Measurements from ENCODE around the gene CTPS2. TPM values are rescaled to one million over a fixed set of nuclear protein-coding genes. Genes with fewer than 3 reads are reported as not detected.

Gene CTPS2
- total and polyA plus RNA-seq, 10 of the 15 experiments (the other 5 are each of a cell fraction or from before 2014, with no cell fraction given): 5.9 to 17.8 (median 14.2) TPM

DNA sequence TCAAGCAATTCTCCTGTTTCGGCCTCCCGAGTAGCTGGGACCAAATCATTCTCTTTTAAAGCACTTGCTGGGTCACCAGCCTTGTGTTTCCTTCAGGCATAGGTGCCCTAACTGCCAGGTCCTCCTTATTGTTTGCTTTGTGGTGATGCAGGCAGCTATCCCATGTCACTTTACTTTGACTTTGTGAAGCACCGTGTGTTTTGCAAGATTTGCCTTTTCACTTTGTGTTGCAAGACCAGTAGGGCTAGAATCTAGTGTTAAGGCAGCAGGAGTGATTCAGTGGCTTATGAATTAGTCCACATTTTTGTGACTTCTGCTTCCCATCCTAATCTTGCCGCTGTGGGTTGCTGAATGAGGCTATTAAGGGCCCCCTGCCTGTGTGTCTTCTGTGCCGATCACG, 27.1 kb upstream of the CTPS2 start:
- Histone ChIP-seq H3K9ac (ENCODE audit: control insufficient read depth, insufficient read depth, low read length) (no peak overlapping the region), H4K20me1 (ENCODE audit: control insufficient read depth, insufficient read depth) (no peaks in the 10 kb centered on the region), H3K79me2 (ENCODE audit: control insufficient read depth, insufficient read depth, low read length) (no peaks in the 10 kb centered on the region), H3K27me3 (replicated peaks in 1 of 2; ENCODE audit: control insufficient read depth in 2 of 2, insufficient read depth in 2 of 2, low read length in 1 of 2) (no peaks in the 10 kb centered on the region), H2AFZ (ENCODE audit: control insufficient read depth, low read depth, low read length) (no peak overlapping the region), H3K36me3 (ENCODE audit: control insufficient read depth in 2 of 2, insufficient read depth in 2 of 2, low read length in 1 of 2) (peaks cover 6 to 7% of the 10 kb centered on the region in 2 experiments; a peak in 3 of 4 replicates), H3K9me3 (replicated peaks; ENCODE audit: control insufficient read depth, insufficient read depth, low read length) (no peaks in the 10 kb centered on the region), H3K27ac (ENCODE audit: control insufficient read depth, insufficient read depth) (no peak overlapping the region), H3K4me1 (ENCODE audit: control insufficient read depth, insufficient read depth, low read length) (no peaks in the 10 kb centered on the region), H3K4me3 (no peak overlapping the region), H3K4me2 (ENCODE audit: control insufficient read depth, insufficient read depth) (no peak overlapping the region)
- in situ Hi-C loops (cut with MboI) (no loop called here), intact Hi-C loops (cut with micrococcal nuclease; ENCODE audit: unreplicated experiment) (no loop called here)
- ATAC-seq: no peak
- TF ChIP-seq ZNF687 (IDR thresholded peaks at IDR 0.05) (no peak), SKIL (IDR thresholded peaks at IDR 0.05; ENCODE audit: low read depth, poor library complexity, severe bottlenecking) (no peak), GABPA (IDR thresholded peaks at IDR 0.05; ENCODE audit: low read depth) (no peak), NR2F1 (conservative IDR thresholded peaks at IDR 0.05) (no peak), MTA3 (IDR thresholded peaks at IDR 0.05; ENCODE audit: borderline replicate concordance, low read length) (no peak), HDGF (IDR thresholded peaks at IDR 0.05) (no peak), DPF2 (IDR thresholded peaks at IDR 0.05) (no peak), RBBP5 (conservative IDR thresholded peaks at IDR 0.05) (no peak), FOXK2 (IDR thresholded peaks at IDR 0.05) (no peak)
- ChIA-PET RAD21 (ENCODE audit: unreplicated experiment) (no interaction called here), SMC1A (ENCODE audit: uncharacterized antibody, unreplicated experiment) (no interaction called here), POLR2A (no interaction called here), CTCF (no interaction called here)
- 82% methylated on average over 6 of the region's 6 CpGs for WGBS (ENCODE audit: insufficient coverage, insufficient replicate concordance, low lambda C conversion rate, missing lambda C conversion rate)
- DNase-seq (ENCODE audit: low read depth, low spot score): no peak
- no peak for FAIRE-seq
- BruUV-seq (replicated peaks): no TSS peak
